ENCODE results near the gene SLN.

The SLN gene

GRCh38 chr11:107702723-107703122, 9.1 kb downstream of the SLN start:
- TF ChIP-seq CTCF (IDR thresholded peaks at IDR 0.05): no peak

- no peak for TF ChIP-seq CTCF (IDR thresholded peaks at IDR 0.05)
Measured at GRCh38 chr11:107702109-107702660, 9.7 kb downstream of the SLN start.

GRCh38 chr11:107699371-107700285, 12.2 kb downstream of the SLN start:
- TF ChIP-seq CTCF (IDR thresholded peaks at IDR 0.05): no peak

- no peak for TF ChIP-seq CTCF (IDR thresholded peaks at IDR 0.05)
Measured at GRCh38 chr11:107697291-107697690, 14.6 kb downstream of the SLN start.

GRCh38 chr11:107696140-107696539, 15.7 kb downstream of the SLN start:
- no peak for TF ChIP-seq CTCF (IDR thresholded peaks at IDR 0.05)

GRCh38 chr11:107695446-107695845, 16.4 kb downstream of the SLN start:
- TF ChIP-seq CTCF (IDR thresholded peaks at IDR 0.05): no peak

- TF ChIP-seq CTCF (IDR thresholded peaks at IDR 0.05): no peak
Measured at GRCh38 chr11:107691000-107691750, 20.7 kb downstream of the SLN start.
